Osteocyte (in vitro differentiated cells): ENCODE data around the gene CTNNBIP1. TPM values are rescaled to one million over a fixed set of nuclear protein-coding genes. Genes with fewer than 3 reads are reported as not detected.

ENCODE experiments used
- DNase-seq: peaks from one replicate; pipeline ENCODE4 v3.0.0; 2021; ENCODE audit warnings: mixed read lengths; ENCODE audit not compliant: unreplicated experiment; ENCODE audit errors: extremely low spot score
- H3K27ac Mint-ChIP-seq: one replicate; pipeline ENCODE4 v1.8.0; 2021; ENCODE audit warnings: mild to moderate bottlenecking, mixed read lengths; ENCODE audit not compliant: unreplicated experiment
- H3K27me3 Mint-ChIP-seq: one replicate; pipeline ENCODE4 v1.8.0; 2021; ENCODE audit warnings: mixed read lengths; ENCODE audit not compliant: unreplicated experiment
- H3K36me3 Mint-ChIP-seq: one replicate; pipeline ENCODE4 v1.8.0; 2021; ENCODE audit warnings: mixed read lengths; ENCODE audit not compliant: unreplicated experiment
- H3K4me1 Mint-ChIP-seq: one replicate; pipeline ENCODE4 v1.8.0; 2021; ENCODE audit warnings: mixed read lengths; ENCODE audit not compliant: unreplicated experiment
- H3K4me3 Mint-ChIP-seq: one replicate; pipeline ENCODE4 v1.8.0; 2021; ENCODE audit warnings: mild to moderate bottlenecking, moderate library complexity, mixed read lengths; ENCODE audit not compliant: unreplicated experiment
- H3K9me3 Mint-ChIP-seq: one replicate; pipeline ENCODE4 v1.8.0; 2021; ENCODE audit warnings: mixed read lengths; ENCODE audit not compliant: unreplicated experiment
- CTCF ChIP-seq: fragments of 200-600 bp; sonication (generic); IDR thresholded peaks from 2 replicates; pipeline ENCODE4 v1.5.0; 2021; ENCODE audit warnings: antibody characterized with exemption, mild to moderate bottlenecking, moderate library complexity
- total RNA-seq: library from RNA; stranded (reverse); gene quantifications from 2 replicates; pipeline ENCODE4 v1.2.1, GENCODE V29; 2021

The CTNNBIP1 gene
- total RNA-seq, 1 donor from 2014 or later: 27.6 TPM

GRCh38 chr1:9842073-9842711 lies 67.9 kb downstream of the CTNNBIP1 start:
- Mint-ChIP-seq H3K27me3 (no peaks in the 10 kb centered on the region), H3K36me3 (no peaks in the 10 kb centered on the region), H3K4me3 (no peak overlapping the region), H3K9me3 (no peaks in the 10 kb centered on the region), H3K27ac (no peak overlapping the region), H3K4me1 (peaks cover 29% of the 10 kb centered on the region)
- TF ChIP-seq CTCF: no peak
- no peak for DNase-seq

GRCh38 chr1:9841460-9841859 lies 68.6 kb downstream of the CTNNBIP1 start:
- H3K4me1 Mint-ChIP-seq: peaks cover 22% of the 10 kb centered on the region
- DNase-seq: no peak

GRCh38 chr1:9840176-9840575 lies 69.9 kb downstream of the CTNNBIP1 start:
- peaks cover 23% of the 10 kb centered on the region for H3K4me1 Mint-ChIP-seq
- no peak for TF ChIP-seq CTCF
- no peak overlapping the region for H3K4me3 Mint-ChIP-seq
- no peaks in the 10 kb centered on the region for H3K27me3 Mint-ChIP-seq
- H3K9me3 Mint-ChIP-seq: no peaks in the 10 kb centered on the region
- no peaks in the 10 kb centered on the region for H3K36me3 Mint-ChIP-seq
- no peak overlapping the region for H3K27ac Mint-ChIP-seq
- DNase-seq: no peak

More at GRCh38 chr1:9841460-9841859, 68.6 kb downstream of the CTNNBIP1 start:
- no peak for TF ChIP-seq CTCF
- Mint-ChIP-seq H3K4me3 (no peak overlapping the region), H3K27ac (no peak overlapping the region), H3K36me3 (no peaks in the 10 kb centered on the region), H3K9me3 (no peaks in the 10 kb centered on the region), H3K27me3 (no peaks in the 10 kb centered on the region)

- DNase-seq: no peak
- Mint-ChIP-seq H3K4me1 (peaks cover 24% of the 10 kb centered on the region), H3K27ac (no peak overlapping the region), H3K27me3 (no peaks in the 10 kb centered on the region), H3K4me3 (no peak overlapping the region), H3K36me3 (no peaks in the 10 kb centered on the region), H3K9me3 (no peaks in the 10 kb centered on the region)
- TF ChIP-seq CTCF: no peak
Observed at GRCh38 chr1:9838946-9839345, 71.1 kb downstream of the CTNNBIP1 start.

- Mint-ChIP-seq H3K4me3 (no peak overlapping the region), H3K27me3 (no peaks in the 10 kb centered on the region), H3K4me1 (peaks cover 14% of the 10 kb centered on the region), H3K36me3 (no peaks in the 10 kb centered on the region), H3K27ac (no peak overlapping the region), H3K9me3 (no peaks in the 10 kb centered on the region)
- no peak for TF ChIP-seq CTCF
- DNase-seq: no peak
Observed at GRCh38 chr1:9836632-9836960, 73.5 kb downstream of the CTNNBIP1 start.
